Measurements from ENCODE around the gene KRT3. TPM values are rescaled to one million over a fixed set of nuclear protein-coding genes. Genes with fewer than 3 reads are reported as not detected.

Gene KRT3
- polyA plus RNA-seq, 3 donors: not detected

DNA sequence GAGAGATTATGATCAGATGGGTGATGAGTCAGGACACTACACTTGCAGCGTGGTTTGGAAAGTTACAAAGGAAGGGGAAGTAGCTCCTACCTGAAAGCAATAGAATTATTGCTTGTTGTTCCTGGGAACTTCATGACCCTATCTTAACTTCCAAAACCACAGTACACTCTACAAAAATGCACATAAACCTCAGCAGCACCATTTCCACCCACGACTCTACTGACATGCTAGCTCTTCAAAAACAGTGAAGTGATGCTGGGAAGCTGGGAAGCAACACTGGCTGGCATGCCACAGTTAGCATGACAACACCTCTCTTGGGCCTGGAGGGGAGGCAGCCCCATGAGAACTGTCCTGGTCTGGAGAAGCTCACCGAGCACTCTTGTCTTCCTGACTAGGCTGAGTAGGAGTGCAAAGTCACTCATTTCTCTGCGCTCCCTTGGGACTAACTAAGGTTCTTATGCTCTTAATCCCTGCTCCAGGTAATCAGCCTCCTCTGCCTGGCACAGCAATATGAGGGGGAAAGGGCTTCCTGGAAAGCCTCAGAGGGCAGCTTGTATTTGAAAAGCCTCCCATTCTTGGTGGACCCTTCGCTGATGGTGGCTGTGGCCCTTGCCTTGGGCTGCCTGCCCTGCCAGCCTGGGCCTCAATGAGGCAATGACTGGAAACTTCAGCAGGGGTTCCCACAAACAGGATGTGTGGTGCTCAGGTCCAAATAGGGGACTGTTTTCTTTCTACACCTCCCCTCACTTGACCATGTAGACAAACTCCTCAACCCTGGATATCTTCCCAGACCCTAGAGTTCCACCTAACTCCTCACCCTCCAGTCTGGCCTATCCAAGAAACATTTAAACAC, 1.2 kb downstream of the KRT3 start:
- H3K27ac Mint-ChIP-seq: no peak overlapping the region
- no peaks in the 10 kb centered on the region for H3K36me3 ChIP-seq (replicated peaks in 1 of 2; ENCODE audit: control insufficient read depth in 1 of 2, insufficient read depth in 2 of 2, low read length in 2 of 2)
- no peak overlapping the region for H3K27ac ChIP-seq (ENCODE audit: low read depth in 1 of 2, low read length in 2 of 2)
- no peaks in the 10 kb centered on the region for H4K20me1 ChIP-seq (ENCODE audit: insufficient read depth, low read length)
- no peak overlapping the region for H3K4me3 Mint-ChIP-seq
- no peaks in the 10 kb centered on the region for H3K9me3 ChIP-seq (replicated peaks in 1 of 2; ENCODE audit: control insufficient read depth in 1 of 2, insufficient read depth in 1 of 2, low read length in 2 of 2)
- DNase-seq: no peak
- H3K79me2 ChIP-seq (ENCODE audit: insufficient read depth, low read length): no peaks in the 10 kb centered on the region
- WGBS (ENCODE audit: insufficient coverage): 61% methylated on average over 3 of the region's 5 CpGs
- TF ChIP-seq, protein P1, sequence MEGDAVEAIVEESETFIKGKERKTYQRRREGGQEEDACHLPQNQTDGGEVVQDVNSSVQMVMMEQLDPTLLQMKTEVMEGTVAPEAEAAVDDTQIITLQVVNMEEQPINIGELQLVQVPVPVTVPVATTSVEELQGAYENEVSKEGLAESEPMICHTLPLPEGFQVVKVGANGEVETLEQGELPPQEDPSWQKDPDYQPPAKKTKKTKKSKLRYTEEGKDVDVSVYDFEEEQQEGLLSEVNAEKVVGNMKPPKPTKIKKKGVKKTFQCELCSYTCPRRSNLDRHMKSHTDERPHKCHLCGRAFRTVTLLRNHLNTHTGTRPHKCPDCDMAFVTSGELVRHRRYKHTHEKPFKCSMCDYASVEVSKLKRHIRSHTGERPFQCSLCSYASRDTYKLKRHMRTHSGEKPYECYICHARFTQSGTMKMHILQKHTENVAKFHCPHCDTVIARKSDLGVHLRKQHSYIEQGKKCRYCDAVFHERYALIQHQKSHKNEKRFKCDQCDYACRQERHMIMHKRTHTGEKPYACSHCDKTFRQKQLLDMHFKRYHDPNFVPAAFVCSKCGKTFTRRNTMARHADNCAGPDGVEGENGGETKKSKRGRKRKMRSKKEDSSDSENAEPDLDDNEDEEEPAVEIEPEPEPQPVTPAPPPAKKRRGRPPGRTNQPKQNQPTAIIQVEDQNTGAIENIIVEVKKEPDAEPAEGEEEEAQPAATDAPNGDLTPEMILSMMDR (IDR thresholded peaks at IDR 0.05): no peak
- H3K4me3 ChIP-seq (replicated peaks in 1 of 3; ENCODE audit: low read depth in 2 of 3, low read length in 3 of 3): no peak overlapping the region
- no peaks in the 10 kb centered on the region for H3K4me1 ChIP-seq (ENCODE audit: control insufficient read depth in 1 of 2, insufficient read depth in 2 of 2, low read length in 2 of 2)
- H3K27me3 Mint-ChIP-seq (ENCODE audit: low read depth in 3 of 3): peaks cover 18 to 28% (median 24%) of the 10 kb centered on the region in 3 donors
- intact Hi-C loops (cut with micrococcal nuclease): no loop called here
- H3K4me2 ChIP-seq (replicated peaks; ENCODE audit: extremely low read depth, low read length, poor library complexity, severe bottlenecking): no peak overlapping the region
- no peak overlapping the region for H2AFZ ChIP-seq (ENCODE audit: insufficient read depth, low read depth, low read length, poor library complexity, severe bottlenecking)
- no peak overlapping the region for H3K9ac ChIP-seq (ENCODE audit: insufficient read depth, low read length, poor library complexity, severe bottlenecking)
- H3K4me1 Mint-ChIP-seq: peaks cover 2% of the 10 kb centered on the region
- H3K9me3 Mint-ChIP-seq: peaks cover 0 to 2% (median 0%) of the 10 kb centered on the region in 7 donors
- H3K27me3 ChIP-seq (ENCODE audit: control insufficient read depth in 2 of 2, insufficient read depth in 2 of 2, low read length in 2 of 2): peaks cover 6 to 12% of the 10 kb centered on the region in 2 donors
- H3K36me3 Mint-ChIP-seq: no peaks in the 10 kb centered on the region

DNA sequence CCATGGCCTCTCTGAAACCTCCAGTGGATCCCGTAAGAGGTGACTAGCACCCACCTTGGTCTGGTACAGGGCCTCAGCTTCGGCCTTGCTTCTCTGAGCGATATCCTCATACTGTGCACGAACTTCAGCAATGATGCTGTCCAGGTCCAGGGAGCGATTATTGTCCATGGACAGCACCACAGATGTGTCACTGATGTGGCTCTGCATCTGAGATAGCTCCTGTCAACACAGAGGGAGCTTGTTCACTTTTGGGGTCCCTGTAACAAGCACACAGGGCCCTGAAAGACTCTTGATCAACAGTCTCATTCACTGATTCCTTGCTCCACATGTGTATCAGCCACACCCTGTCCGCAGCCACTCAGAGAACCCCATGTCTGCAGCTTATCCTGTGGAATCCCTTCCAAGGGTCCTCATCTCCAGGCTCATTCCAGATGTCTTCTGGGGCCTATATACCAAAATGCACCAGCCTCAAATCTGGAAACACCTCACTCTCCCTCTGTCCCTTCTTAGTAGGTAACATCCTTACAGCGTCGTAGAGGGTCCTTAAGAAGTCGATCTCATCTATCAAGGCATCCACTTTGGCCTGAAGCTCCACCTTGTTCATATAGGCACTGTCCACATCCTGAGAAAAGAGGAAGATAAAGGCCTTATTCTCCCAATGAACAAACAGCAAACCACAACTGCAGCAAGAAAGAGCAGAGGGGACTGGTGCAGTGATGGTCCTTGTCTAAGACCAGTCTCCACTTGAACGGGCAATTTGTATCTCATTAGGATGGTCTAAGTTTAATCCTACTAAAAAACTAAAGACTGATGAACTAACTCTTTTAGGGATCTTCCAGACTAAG, 3.5 kb downstream of the KRT3 start:
- peaks cover 0 to 5% (median 0%) of the 10 kb centered on the region in 7 donors for H3K9me3 Mint-ChIP-seq

More for the DNA sequence above, 3.5 kb downstream of the KRT3 start:
- Histone ChIP-seq H3K36me3 (replicated peaks in 1 of 2; ENCODE audit: control insufficient read depth in 1 of 2, insufficient read depth in 2 of 2, low read length in 2 of 2) (no peaks in the 10 kb centered on the region), H3K79me2 (ENCODE audit: insufficient read depth, low read length) (no peaks in the 10 kb centered on the region), H3K4me2 (replicated peaks; ENCODE audit: extremely low read depth, low read length, poor library complexity, severe bottlenecking) (no peak overlapping the region), H3K9me3 (replicated peaks in 1 of 2; ENCODE audit: control insufficient read depth in 1 of 2, insufficient read depth in 1 of 2, low read length in 2 of 2) (no peaks in the 10 kb centered on the region), H2AFZ (ENCODE audit: insufficient read depth, low read depth, low read length, poor library complexity, severe bottlenecking) (no peak overlapping the region), H3K27me3 (ENCODE audit: control insufficient read depth in 2 of 2, insufficient read depth in 2 of 2, low read length in 2 of 2) (peaks cover 6 to 19% of the 10 kb centered on the region in 2 donors), H3K9ac (ENCODE audit: insufficient read depth, low read length, poor library complexity, severe bottlenecking) (no peak overlapping the region), H3K27ac (ENCODE audit: low read depth in 1 of 2, low read length in 2 of 2) (no peak overlapping the region), H4K20me1 (ENCODE audit: insufficient read depth, low read length) (no peaks in the 10 kb centered on the region), H3K4me3 (replicated peaks in 1 of 3; ENCODE audit: low read depth in 2 of 3, low read length in 3 of 3) (no peak overlapping the region), H3K4me1 (ENCODE audit: control insufficient read depth in 1 of 2, insufficient read depth in 2 of 2, low read length in 2 of 2) (no peaks in the 10 kb centered on the region)
- no peak for DNase-seq
- Mint-ChIP-seq H3K4me1 (peaks cover 5% of the 10 kb centered on the region), H3K27ac (no peak overlapping the region), H3K4me3 (no peak overlapping the region), H3K36me3 (no peaks in the 10 kb centered on the region), H3K27me3 (ENCODE audit: low read depth in 3 of 3) (peaks cover 28 to 38% (median 28%) of the 10 kb centered on the region in 3 donors)
- TF ChIP-seq, protein P1 (IDR thresholded peaks at IDR 0.05): no peak
- intact Hi-C loops (cut with micrococcal nuclease): no loop called here
- 91% methylated on average over 6 of the region's 10 CpGs for WGBS (ENCODE audit: insufficient coverage)
